ENCODE data around the gene MYNN.

MYNN gene

GRCh38 chr3:169774186-169774585 lies 990 bp downstream of the MYNN start:
- Histone ChIP-seq H3K27ac (ENCODE audit: poor library complexity, severe bottlenecking) (peak overlapping the region; percentile 86), H3K36me3 (ENCODE audit: low read depth) (peaks cover 52% of the 10 kb centered on the region), H3K4me1 (ENCODE audit: insufficient read depth, poor library complexity, severe bottlenecking) (peaks cover 8% of the 10 kb centered on the region), H3K9me3 (ENCODE audit: severe bottlenecking) (no peaks in the 10 kb centered on the region), H3K27me3 (ENCODE audit: insufficient read depth, poor library complexity, severe bottlenecking) (no peaks in the 10 kb centered on the region), H3K4me3 (ENCODE audit: severe bottlenecking) (peak overlapping the region; percentile 92)
- TF ChIP-seq, protein P1, sequence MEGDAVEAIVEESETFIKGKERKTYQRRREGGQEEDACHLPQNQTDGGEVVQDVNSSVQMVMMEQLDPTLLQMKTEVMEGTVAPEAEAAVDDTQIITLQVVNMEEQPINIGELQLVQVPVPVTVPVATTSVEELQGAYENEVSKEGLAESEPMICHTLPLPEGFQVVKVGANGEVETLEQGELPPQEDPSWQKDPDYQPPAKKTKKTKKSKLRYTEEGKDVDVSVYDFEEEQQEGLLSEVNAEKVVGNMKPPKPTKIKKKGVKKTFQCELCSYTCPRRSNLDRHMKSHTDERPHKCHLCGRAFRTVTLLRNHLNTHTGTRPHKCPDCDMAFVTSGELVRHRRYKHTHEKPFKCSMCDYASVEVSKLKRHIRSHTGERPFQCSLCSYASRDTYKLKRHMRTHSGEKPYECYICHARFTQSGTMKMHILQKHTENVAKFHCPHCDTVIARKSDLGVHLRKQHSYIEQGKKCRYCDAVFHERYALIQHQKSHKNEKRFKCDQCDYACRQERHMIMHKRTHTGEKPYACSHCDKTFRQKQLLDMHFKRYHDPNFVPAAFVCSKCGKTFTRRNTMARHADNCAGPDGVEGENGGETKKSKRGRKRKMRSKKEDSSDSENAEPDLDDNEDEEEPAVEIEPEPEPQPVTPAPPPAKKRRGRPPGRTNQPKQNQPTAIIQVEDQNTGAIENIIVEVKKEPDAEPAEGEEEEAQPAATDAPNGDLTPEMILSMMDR (IDR thresholded peaks at IDR 0.05; ENCODE audit: poor library complexity, severe bottlenecking), result no peak
- ATAC-seq (ENCODE audit: low read depth) (no peak), DNase-seq (ENCODE audit: low spot score) (no peak)

- Histone ChIP-seq H3K36me3 (ENCODE audit: low read depth) (peaks cover 88% of the 10 kb centered on the region), H3K9me3 (ENCODE audit: severe bottlenecking) (no peaks in the 10 kb centered on the region), H3K4me3 (ENCODE audit: severe bottlenecking) (no peak overlapping the region), H3K27me3 (ENCODE audit: insufficient read depth, poor library complexity, severe bottlenecking) (no peaks in the 10 kb centered on the region), H3K4me1 (ENCODE audit: insufficient read depth, poor library complexity, severe bottlenecking) (peaks cover 8% of the 10 kb centered on the region), H3K27ac (ENCODE audit: poor library complexity, severe bottlenecking) (no peak overlapping the region)
- ATAC-seq (ENCODE audit: low read depth), result no peak
- TF ChIP-seq, protein P1 (IDR thresholded peaks at IDR 0.05; ENCODE audit: poor library complexity, severe bottlenecking), result no peak
- no peak for DNase-seq (ENCODE audit: low spot score)
These were observed 4.6 kb downstream of the MYNN start for GRCh38 chr3:169777822-169778221.

DNA sequence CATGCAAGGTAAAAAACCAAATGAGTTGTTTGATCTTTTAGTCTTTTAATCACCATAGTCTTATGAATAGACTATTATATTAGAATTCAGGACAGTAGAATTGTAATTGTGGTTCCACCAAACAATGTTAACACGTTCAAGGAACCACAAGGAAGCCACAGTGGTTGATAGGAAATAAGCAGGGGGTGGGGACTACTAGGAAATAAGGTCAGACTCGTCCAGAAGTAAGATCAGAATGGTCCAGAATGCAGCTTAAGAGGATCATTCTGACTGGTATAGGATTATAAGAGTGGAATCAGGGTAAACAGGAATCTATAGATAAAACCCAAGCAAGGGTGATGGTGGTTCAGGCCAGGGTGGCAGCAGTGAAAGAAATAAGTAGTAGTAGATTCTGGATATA lies 7.5 kb downstream of the MYNN start:
- H3K4me1 ChIP-seq (ENCODE audit: insufficient read depth, poor library complexity, severe bottlenecking), result no peaks in the 10 kb centered on the region
- H3K36me3 ChIP-seq (ENCODE audit: low read depth), result peaks cover 99% of the 10 kb centered on the region
- ATAC-seq (ENCODE audit: low read depth), result no peak
- TF ChIP-seq, protein P1 (IDR thresholded peaks at IDR 0.05; ENCODE audit: poor library complexity, severe bottlenecking), result no peak
- H3K27ac ChIP-seq (ENCODE audit: poor library complexity, severe bottlenecking), result no peak overlapping the region
- no peak for DNase-seq (ENCODE audit: low spot score)
- no peak overlapping the region for H3K4me3 ChIP-seq (ENCODE audit: severe bottlenecking)
- H3K9me3 ChIP-seq (ENCODE audit: severe bottlenecking), result no peaks in the 10 kb centered on the region
- no peaks in the 10 kb centered on the region for H3K27me3 ChIP-seq (ENCODE audit: insufficient read depth, poor library complexity, severe bottlenecking)

- no peak overlapping the region for H3K4me3 ChIP-seq (ENCODE audit: severe bottlenecking)
- TF ChIP-seq, protein P1 (IDR thresholded peaks at IDR 0.05; ENCODE audit: poor library complexity, severe bottlenecking), result no peak
- H3K9me3 ChIP-seq (ENCODE audit: severe bottlenecking), result no peaks in the 10 kb centered on the region
- no peaks in the 10 kb centered on the region for H3K4me1 ChIP-seq (ENCODE audit: insufficient read depth, poor library complexity, severe bottlenecking)
- H3K27me3 ChIP-seq (ENCODE audit: insufficient read depth, poor library complexity, severe bottlenecking), result no peaks in the 10 kb centered on the region
- H3K36me3 ChIP-seq (ENCODE audit: low read depth), result peaks cover 99% of the 10 kb centered on the region
- ATAC-seq (ENCODE audit: low read depth), result no peak
- H3K27ac ChIP-seq (ENCODE audit: poor library complexity, severe bottlenecking), result no peak overlapping the region
- no peak for DNase-seq (ENCODE audit: low spot score)
These were observed 8.1 kb downstream of the MYNN start for GRCh38 chr3:169781209-169781855.

DNA sequence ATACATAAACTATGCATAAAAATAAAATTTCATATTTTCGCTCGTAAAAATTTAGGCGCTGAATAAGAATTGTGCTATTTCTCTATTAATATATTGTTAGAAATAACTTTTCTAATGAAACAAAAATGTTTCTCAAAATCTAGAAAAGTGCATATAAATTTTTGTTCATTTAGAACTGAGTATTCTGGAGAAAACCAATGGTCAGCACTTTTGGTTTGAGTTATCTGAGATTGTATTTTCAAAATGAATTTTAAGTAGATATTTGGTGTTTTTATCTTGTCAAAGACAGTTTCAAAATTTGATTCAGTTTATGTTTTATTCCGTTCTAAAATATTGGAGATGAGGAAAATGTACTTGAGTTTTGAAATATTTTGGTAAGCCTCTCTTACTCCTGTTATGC lies 13.9 kb downstream of the MYNN start:
- DNase-seq (ENCODE audit: low spot score) (no peak), ATAC-seq (ENCODE audit: low read depth) (no peak)
- Histone ChIP-seq H3K9me3 (ENCODE audit: severe bottlenecking) (no peaks in the 10 kb centered on the region), H3K27me3 (ENCODE audit: insufficient read depth, poor library complexity, severe bottlenecking) (no peaks in the 10 kb centered on the region), H3K27ac (ENCODE audit: poor library complexity, severe bottlenecking) (no peak overlapping the region), H3K36me3 (ENCODE audit: low read depth) (peaks cover 82% of the 10 kb centered on the region), H3K4me3 (ENCODE audit: severe bottlenecking) (no peak overlapping the region), H3K4me1 (ENCODE audit: insufficient read depth, poor library complexity, severe bottlenecking) (no peaks in the 10 kb centered on the region)
- TF ChIP-seq, protein P1 (IDR thresholded peaks at IDR 0.05; ENCODE audit: poor library complexity, severe bottlenecking), result no peak
